HepG2 (cell line): ENCODE measurements around the gene SELENOV. TPM values are rescaled to one million over a fixed set of nuclear protein-coding genes. Genes with fewer than 3 reads are reported as not detected.
A peak's percentile ranks its signal among the peaks of the same experiment; 100 is the strongest.

Experiments used
- EZH2 ChIP-seq: conservative IDR thresholded peaks from 2 replicates; pipeline ENCODE4 v1.6.1; 2012; ENCODE audit warnings: mild to moderate bottlenecking, low read depth, low read length, moderate library complexity
- GATA4 ChIP-seq: sonication (generic); IDR thresholded peaks from 2 replicates; pipeline ENCODE4 v1.6.1; 2016; ENCODE audit warnings: antibody characterized with exemption, low read depth, borderline replicate concordance
- IKZF1 ChIP-seq: fragments of 450-650 bp; IDR thresholded peaks from 2 replicates; pipeline ENCODE4 v1.7.1; 2016
- JUN ChIP-seq: sonication (generic); formaldehyde crosslinking; IDR thresholded peaks from 2 replicates; pipeline ENCODE4 v1.4.0; 2020; ENCODE audit warnings: mild to moderate bottlenecking, missing genetic modification reagents
- KDM5A ChIP-seq: fragments of 200-600 bp; sonication (generic); IDR thresholded peaks from 2 replicates; pipeline ENCODE4 v1.7.0; 2018; ENCODE audit warnings: antibody characterized with exemption, mild to moderate bottlenecking, low read length, borderline replicate concordance
- NFRKB ChIP-seq: fragments of 450-650 bp; IDR thresholded peaks from 2 replicates; pipeline ENCODE4 v1.6.1; 2017
- ONECUT2 ChIP-seq: sonication (generic); formaldehyde crosslinking; IDR thresholded peaks from 2 replicates; pipeline ENCODE4 v1.4.0; 2020; ENCODE audit warnings: missing genetic modification reagents
- PCBP2 ChIP-seq: fragments of 200-400 bp; formaldehyde crosslinking; optimal IDR thresholded peaks from 2 replicates; pipeline ENCODE3; 2018; ENCODE audit warnings: low read length, low read depth; ENCODE audit not compliant: poor library complexity, severe bottlenecking
- POLR2G ChIP-seq: fragments of 200-400 bp; formaldehyde crosslinking; IDR thresholded peaks from 2 replicates; pipeline ENCODE4 v1.6.1; 2018; ENCODE audit warnings: mild to moderate bottlenecking, low read depth, low read length, moderate library complexity
- SAFB2 ChIP-seq: sonication (generic); formaldehyde crosslinking; IDR thresholded peaks from 2 replicates; pipeline ENCODE4 v1.5.1; 2020; ENCODE audit warnings: missing genetic modification reagents, low read depth, mild to moderate bottlenecking, borderline replicate concordance
- SMARCE1 ChIP-seq: fragments of 450-650 bp; IDR thresholded peaks from 2 replicates; pipeline ENCODE4 v1.6.1; 2017; ENCODE audit warnings: borderline replicate concordance
- TCF7L2 ChIP-seq: IDR thresholded peaks from 2 replicates; pipeline ENCODE4 v1.6.1; 2011; ENCODE audit warnings: mild to moderate bottlenecking, low read depth, low read length, moderate library complexity
- ZNF282 ChIP-seq: fragments of 450-650 bp; IDR thresholded peaks from 2 replicates; pipeline ENCODE4 v1.6.1; 2018; ENCODE audit not compliant: partially characterized antibody
- ZNF563 ChIP-seq: sonication (generic); formaldehyde crosslinking; IDR thresholded peaks from 2 replicates; pipeline ENCODE4 v1.8.0; 2022; ENCODE audit warnings: mild to moderate bottlenecking, moderate library complexity, missing genetic modification reagents
- ZNF616 ChIP-seq: sonication (generic); formaldehyde crosslinking; IDR thresholded peaks from 2 replicates; pipeline ENCODE4 v1.5.0; 2020; ENCODE audit warnings: low read depth, mild to moderate bottlenecking, missing genetic modification reagents
- ZNF720 ChIP-seq: sonication (generic); formaldehyde crosslinking; IDR thresholded peaks from 2 replicates; pipeline ENCODE4 v1.4.0; 2020; ENCODE audit warnings: missing genetic modification reagents
- ZNF747 ChIP-seq: sonication (generic); formaldehyde crosslinking; IDR thresholded peaks from 2 replicates; pipeline ENCODE4 v1.8.1; 2023; ENCODE audit warnings: missing genetic modification reagents, mild to moderate bottlenecking, borderline replicate concordance
- ZNF83 ChIP-seq: sonication (generic); formaldehyde crosslinking; IDR thresholded peaks from 2 replicates; pipeline ENCODE4 v1.4.0; 2020; ENCODE audit warnings: missing genetic modification reagents, mild to moderate bottlenecking, borderline replicate concordance
- polyA plus RNA-seq, 8 experiments: library from polyadenylated mRNA; depleted of rRNA in 3 of 8; stranded (reverse) in 7 of 8; unstranded in 1 of 8; fragments of >200 nt; fragmentation: Illumina TruSeq in 4 of 8; extraction: Trizol in 4 of 8; gene quantifications; 2 replicates each; pipeline versions ENCODE4 v1.2.1 to v1.2.3, GENCODE V29; 2011 to 2016; ENCODE audit warnings: low read depth in 4 of 8, missing spikeins in 1 of 8, mixed read lengths in 1 of 8; ENCODE audit not compliant: insufficient read depth in 1 of 8
- total RNA-seq, 5 experiments: library from RNA; depleted of rRNA; stranded (reverse); fragments of >200 nt; fragmentation: Illumina TruSeq; extraction: Trizol; gene quantifications; 2 replicates each; pipeline ENCODE4 v1.2.3, GENCODE V29; 2016; ENCODE audit warnings: low read depth in 1 of 5
- TF ChIP-seq, protein P1 (sequence below): sonication (generic); formaldehyde crosslinking; IDR thresholded peaks from 2 replicates; pipeline ENCODE4 v1.4.0; 2020; ENCODE audit warnings: missing genetic modification reagents
- TF ChIP-seq, protein P2 (sequence below): sonication (generic); formaldehyde crosslinking; IDR thresholded peaks from 2 replicates; pipeline ENCODE4 v1.4.0; 2020; ENCODE audit warnings: missing genetic modification reagents
- TF ChIP-seq, protein P3 (sequence below): sonication (generic); formaldehyde crosslinking; conservative IDR thresholded peaks from 2 replicates; pipeline ENCODE4 v1.4.0; 2020; ENCODE audit warnings: missing genetic modification reagents
- TF ChIP-seq, protein P4 (sequence below): sonication (generic); formaldehyde crosslinking; IDR thresholded peaks from 2 replicates; pipeline ENCODE4 v1.4.0; 2020; ENCODE audit warnings: missing genetic modification reagents
- TF ChIP-seq, protein P5 (sequence below): sonication (generic); formaldehyde crosslinking; IDR thresholded peaks from 2 replicates; pipeline ENCODE4 v1.8.0; 2022; ENCODE audit warnings: mild to moderate bottlenecking, missing genetic modification reagents, moderate library complexity
- TF ChIP-seq, protein P6 (sequence below): sonication (generic); formaldehyde crosslinking; IDR thresholded peaks from 2 replicates; pipeline ENCODE4 v1.8.0; 2022; ENCODE audit warnings: low read depth, missing genetic modification reagents

The SELENOV gene
- total and polyA plus RNA-seq, 2 of the 13 experiments (the other 11 are each of a cell fraction or from before 2014, with no cell fraction given): not detected

DNA sequence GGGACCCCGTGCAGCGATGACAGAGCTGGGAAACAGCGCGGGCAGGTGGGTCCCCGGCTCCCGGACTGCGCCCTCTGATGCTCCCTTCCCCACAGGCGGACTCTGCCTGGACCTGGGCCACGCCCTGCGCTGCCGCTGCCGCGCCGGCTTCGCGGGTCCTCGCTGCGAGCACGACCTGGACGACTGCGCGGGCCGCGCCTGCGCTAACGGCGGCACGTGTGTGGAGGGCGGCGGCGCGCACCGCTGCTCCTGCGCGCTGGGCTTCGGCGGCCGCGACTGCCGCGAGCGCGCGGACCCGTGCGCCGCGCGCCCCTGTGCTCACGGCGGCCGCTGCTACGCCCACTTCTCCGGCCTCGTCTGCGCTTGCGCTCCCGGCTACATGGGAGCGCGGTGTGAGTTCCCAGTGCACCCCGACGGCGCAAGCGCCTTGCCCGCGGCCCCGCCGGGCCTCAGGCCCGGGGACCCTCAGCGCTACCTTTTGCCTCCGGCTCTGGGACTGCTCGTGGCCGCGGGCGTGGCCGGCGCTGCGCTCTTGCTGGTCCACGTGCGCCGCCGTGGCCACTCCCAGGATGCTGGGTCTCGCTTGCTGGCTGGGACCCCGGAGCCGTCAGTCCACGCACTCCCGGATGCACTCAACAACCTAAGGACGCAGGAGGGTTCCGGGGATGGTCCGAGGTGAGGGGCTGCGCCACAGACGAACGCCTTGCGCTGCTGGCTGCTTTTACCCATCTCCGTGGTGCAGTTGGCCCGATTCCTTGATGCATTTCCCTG, 7.8 kb upstream of the SELENOV start (continued):
- TF ChIP-seq ZNF747 (CRISPR knock-in tag): 0 out of 2 replicates have a peak, but pooled peaks have one; percentile 25
- no peak for TF ChIP-seq SMARCE1
- no peak for TF ChIP-seq PCBP2
- no peak for TF ChIP-seq ZNF282
- TF ChIP-seq IKZF1: no peak
- TF ChIP-seq, protein P1, sequence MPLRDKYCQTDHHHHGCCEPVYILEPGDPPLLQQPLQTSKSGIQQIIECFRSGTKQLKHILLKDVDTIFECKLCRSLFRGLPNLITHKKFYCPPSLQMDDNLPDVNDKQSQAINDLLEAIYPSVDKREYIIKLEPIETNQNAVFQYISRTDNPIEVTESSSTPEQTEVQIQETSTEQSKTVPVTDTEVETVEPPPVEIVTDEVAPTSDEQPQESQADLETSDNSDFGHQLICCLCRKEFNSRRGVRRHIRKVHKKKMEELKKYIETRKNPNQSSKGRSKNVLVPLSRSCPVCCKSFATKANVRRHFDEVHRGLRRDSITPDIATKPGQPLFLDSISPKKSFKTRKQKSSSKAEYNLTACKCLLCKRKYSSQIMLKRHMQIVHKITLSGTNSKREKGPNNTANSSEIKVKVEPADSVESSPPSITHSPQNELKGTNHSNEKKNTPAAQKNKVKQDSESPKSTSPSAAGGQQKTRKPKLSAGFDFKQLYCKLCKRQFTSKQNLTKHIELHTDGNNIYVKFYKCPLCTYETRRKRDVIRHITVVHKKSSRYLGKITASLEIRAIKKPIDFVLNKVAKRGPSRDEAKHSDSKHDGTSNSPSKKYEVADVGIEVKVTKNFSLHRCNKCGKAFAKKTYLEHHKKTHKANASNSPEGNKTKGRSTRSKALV (CRISPR knock-in tag): peak; percentile 94
- peak; percentile 66 for TF ChIP-seq JUN (CRISPR knock-in tag)
- no peak for TF ChIP-seq ZNF83 (CRISPR knock-in tag)
- TF ChIP-seq POLR2G: peak; percentile 67
- TF ChIP-seq TCF7L2: no peak
- no peak for TF ChIP-seq GATA4
- peak; percentile 83; the same call in 1 of the 2 replicates for TF ChIP-seq SAFB2 (CRISPR knock-in tag)
- no peak for TF ChIP-seq NFRKB
- 0 out of 2 replicates have a peak, but pooled peaks have one; percentile 42 for TF ChIP-seq ONECUT2
- TF ChIP-seq, protein P2, sequence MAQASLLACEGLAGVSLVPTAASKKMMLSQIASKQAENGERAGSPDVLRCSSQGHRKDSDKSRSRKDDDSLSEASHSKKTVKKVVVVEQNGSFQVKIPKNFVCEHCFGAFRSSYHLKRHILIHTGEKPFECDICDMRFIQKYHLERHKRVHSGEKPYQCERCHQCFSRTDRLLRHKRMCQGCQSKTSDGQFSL (CRISPR knock-in tag): peak; percentile 54; the same call in 1 of the 2 replicates
- no peak for TF ChIP-seq EZH2
- TF ChIP-seq, protein P3, sequence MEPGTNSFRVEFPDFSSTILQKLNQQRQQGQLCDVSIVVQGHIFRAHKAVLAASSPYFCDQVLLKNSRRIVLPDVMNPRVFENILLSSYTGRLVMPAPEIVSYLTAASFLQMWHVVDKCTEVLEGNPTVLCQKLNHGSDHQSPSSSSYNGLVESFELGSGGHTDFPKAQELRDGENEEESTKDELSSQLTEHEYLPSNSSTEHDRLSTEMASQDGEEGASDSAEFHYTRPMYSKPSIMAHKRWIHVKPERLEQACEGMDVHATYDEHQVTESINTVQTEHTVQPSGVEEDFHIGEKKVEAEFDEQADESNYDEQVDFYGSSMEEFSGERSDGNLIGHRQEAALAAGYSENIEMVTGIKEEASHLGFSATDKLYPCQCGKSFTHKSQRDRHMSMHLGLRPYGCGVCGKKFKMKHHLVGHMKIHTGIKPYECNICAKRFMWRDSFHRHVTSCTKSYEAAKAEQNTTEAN: peak; percentile 91
- TF ChIP-seq ZNF720 (CRISPR knock-in tag): no peak
- no peak for TF ChIP-seq KDM5A
- TF ChIP-seq, protein P4, sequence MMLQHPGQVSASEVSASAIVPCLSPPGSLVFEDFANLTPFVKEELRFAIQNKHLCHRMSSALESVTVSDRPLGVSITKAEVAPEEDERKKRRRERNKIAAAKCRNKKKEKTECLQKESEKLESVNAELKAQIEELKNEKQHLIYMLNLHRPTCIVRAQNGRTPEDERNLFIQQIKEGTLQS: 0 out of 2 replicates have a peak, but pooled peaks have one; percentile 45
- TF ChIP-seq, protein P5, sequence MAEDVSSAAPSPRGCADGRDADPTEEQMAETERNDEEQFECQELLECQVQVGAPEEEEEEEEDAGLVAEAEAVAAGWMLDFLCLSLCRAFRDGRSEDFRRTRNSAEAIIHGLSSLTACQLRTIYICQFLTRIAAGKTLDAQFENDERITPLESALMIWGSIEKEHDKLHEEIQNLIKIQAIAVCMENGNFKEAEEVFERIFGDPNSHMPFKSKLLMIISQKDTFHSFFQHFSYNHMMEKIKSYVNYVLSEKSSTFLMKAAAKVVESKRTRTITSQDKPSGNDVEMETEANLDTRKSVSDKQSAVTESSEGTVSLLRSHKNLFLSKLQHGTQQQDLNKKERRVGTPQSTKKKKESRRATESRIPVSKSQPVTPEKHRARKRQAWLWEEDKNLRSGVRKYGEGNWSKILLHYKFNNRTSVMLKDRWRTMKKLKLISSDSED (CRISPR knock-in tag): no peak
- TF ChIP-seq ZNF563 (CRISPR knock-in tag): peak; percentile 97
- TF ChIP-seq, protein P6, sequence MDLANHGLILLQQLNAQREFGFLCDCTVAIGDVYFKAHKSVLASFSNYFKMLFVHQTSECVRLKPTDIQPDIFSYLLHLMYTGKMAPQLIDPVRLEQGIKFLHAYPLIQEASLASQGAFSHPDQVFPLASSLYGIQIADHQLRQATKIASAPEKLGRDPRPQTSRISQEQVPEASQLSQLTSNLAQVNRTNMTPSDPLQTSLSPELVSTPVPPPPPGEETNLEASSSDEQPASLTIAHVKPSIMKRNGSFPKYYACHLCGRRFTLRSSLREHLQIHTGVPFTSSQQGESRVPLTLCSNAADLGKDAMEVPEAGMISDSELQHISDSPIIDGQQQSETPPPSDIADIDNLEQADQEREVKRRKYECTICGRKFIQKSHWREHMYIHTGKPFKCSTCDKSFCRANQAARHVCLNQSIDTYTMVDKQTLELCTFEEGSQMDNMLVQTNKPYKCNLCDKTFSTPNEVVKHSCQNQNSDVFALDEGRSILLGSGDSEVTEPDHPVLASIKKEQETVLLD (CRISPR knock-in tag): peak; percentile 93
- TF ChIP-seq ZNF616 (CRISPR knock-in tag): peak; percentile 98
